GM19328 (cell line): ENCODE measurements around the gene RASAL2.
"Not testable (repeated sequence)": the region's sequence is repeated elsewhere in the genome, so short reads cannot be mapped to it uniquely, and the experiment has no call there.

Experiments used
- ATAC-seq: cut with Tn5 transposase; IDR thresholded peaks from one replicate; pipeline ENCODE4 v1.9.1; 2021; ENCODE audit warnings: mild to moderate bottlenecking, moderate library complexity; ENCODE audit not compliant: unreplicated experiment

The RASAL2 gene

DNA sequence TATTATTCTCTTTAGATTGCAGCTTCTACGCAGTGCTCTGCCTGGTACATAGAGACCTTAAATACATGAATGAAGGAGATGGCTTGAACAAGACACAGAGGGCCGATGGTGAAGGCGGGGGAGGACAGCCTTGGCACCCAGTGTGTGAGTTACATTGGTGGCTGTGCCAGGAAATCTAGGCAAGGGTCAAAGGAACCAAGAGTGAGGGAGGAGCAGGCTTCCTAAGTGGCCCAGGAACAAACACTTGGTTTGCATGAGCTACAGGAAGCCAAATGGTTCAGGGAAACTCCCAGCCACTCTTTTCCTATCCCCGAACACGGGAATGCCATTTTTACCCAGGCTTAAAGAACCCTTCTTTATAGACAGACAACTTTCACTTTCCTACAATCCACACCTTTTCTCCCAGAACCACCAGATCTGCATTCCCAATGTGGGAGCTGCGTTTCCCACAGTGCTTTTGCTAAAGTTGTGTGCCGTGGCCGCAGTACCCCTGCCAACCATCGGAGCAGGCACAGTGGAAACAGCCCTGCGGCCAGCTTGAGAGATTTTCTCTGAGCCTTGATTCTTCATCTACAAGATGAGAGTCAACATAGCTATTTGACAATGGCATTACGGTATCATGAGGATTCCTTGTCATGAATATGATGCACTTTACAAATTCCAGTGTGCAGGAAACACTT is 406.3 kb downstream of the RASAL2 start:
- no peak for ATAC-seq

DNA sequence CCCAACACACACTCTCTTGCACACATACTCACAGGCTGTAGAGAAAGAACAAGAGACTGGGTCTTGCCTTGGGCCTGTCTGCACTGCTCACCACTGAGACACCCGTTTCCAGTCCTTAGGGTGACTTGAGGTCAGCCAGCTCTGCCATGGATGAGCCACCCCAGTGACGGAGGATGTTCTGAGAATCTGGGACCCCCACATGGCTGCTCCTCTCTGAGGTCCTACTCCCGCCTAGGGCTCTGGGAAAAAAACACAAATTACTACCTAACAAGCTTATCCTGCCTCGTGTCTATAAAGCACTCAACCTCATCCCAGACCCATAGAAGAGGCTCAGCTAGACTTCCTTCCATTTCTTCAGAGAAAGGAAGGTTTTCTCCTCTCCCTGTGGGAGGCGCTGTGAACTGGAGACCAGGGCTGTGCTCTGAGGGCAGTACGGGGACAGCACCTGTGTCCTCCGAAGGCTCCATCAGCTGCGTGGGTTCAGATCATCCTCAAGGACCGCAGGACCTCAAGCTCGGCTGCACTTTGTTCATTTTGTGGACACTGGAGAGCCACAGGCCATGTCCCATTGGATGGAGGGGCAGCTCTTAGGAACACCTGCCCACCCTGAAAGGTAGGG is 407.1 kb downstream of the RASAL2 start:
- ATAC-seq: no peak

DNA sequence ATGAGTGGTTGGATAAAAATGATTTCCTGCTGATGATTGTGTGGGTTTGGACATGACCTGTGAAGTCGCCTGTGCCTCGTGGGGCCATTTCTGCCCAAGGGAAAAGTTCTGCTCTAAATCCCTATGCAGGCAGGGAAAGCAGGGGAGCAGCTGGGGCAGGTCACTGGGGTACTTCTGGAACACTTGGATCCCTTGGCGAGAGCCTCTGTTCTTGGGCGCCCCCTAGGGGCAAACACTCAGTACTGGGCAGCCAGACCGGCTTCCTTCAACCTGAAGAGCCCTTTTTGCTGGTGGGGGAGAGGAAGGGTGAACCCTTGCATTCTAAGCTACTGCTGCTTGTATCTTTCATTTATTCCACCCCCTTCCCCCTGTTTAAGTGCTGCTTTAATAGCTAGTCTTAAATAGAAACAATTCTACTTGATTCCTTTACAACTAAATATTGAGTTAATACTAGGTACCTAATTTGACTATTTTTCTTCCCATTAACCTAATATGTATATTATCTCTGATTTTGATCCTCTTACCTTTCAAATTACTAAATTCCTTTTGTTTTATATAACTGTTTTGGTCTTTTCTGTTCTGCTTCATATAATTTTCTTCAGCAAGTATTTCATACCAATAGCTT is 407.9 kb downstream of the RASAL2 start:
- peak; percentile 88 for ATAC-seq

DNA sequence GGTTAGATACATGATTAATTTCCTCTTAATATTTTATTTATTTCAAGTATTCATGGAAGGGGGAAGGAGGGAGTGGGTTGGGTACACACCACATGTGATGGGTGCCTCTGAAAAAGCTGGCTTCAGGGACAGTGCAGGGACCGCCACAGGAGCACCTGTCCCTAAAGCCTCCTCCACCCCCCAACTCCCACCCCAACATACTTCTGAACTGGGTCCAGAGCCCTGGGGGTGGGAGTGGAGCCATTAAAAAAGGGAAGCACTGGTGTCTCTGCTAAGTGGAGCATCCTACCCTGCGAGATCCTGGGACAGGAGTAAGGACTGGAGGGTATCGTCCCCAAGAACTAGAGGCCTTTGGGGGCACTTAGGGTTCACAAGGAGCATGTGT is 408.4 kb downstream of the RASAL2 start:
- ATAC-seq: no peak

DNA sequence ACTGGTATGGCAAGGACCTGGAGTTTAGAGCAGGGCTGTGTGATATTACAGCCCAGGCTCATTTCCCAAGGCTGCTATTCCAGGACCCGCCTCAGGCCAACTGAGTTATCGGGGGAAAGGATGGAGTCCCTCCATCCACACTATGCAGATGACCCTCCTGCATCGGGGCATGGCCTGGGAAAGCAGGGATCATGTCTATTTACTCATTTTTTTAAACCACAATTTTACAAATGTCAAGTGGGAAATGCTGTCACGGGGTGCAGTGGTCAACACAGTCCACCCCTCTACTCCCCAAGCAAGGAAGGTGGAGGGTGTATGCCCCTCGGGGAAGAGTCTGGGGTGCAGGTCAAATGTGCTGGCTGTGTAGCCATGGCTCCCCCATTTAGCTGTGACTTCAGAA is 409.0 kb downstream of the RASAL2 start:
- ATAC-seq: no peak

DNA sequence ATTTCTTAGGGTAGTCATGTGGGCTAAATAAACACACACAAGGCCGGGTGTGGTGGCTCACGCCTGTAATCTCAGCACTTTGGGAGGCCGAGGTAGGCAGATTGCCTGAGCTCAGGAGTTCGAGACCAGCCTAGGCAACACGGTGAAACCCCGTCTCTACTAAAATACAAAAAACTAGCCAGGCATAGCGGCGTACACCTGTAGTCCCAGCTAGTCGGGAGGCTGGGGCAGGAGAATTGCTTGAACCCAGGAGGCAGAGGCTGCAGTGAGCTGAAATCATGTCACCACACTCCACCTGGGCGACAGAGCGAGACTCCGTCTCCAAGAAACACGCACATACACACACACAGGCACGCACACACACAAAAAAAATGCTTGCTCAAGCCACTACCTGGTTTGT is 409.4 kb downstream of the RASAL2 start:
- ATAC-seq: not testable (repeated sequence)

DNA sequence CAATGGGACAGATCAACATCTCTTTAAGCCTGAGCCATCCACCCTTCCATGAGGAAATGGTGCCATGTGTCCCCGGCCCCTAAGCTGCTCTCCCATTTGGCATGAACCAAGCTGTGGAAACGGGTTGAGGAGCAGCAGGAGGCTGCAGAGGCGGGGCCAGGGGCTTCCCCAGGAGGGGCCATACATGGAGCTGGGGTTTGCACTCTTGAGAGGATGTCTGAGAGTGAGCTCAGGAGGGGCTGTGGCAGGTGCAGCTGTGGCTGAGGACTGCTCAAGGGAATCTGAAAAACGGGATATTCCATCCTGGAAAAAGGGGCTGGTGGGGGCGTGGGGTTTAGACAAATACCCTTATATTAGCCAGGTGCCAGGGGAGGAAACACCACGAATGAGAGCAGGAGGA is 409.9 kb downstream of the RASAL2 start:
- ATAC-seq: no peak

DNA sequence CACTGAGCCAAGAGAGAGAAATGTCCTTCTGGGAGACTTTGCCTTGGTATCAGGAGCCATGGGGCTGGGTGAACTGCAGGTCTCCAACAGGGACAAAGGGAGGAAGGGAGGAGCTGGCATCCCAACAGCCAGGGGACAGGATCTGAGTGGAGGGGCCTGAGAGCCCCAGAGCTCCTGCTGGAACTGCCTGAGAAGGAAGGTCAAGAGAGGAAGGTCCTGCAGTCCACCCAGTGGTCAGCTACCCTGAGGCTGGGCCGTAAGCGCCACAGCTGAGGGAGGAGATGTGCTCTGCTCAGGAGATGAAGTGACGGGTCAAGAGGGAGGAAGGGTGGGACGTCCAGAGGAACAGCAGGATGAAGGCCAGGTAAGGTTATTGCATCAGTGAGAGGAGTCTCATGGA is 410.4 kb downstream of the RASAL2 start:
- ATAC-seq: no peak

DNA sequence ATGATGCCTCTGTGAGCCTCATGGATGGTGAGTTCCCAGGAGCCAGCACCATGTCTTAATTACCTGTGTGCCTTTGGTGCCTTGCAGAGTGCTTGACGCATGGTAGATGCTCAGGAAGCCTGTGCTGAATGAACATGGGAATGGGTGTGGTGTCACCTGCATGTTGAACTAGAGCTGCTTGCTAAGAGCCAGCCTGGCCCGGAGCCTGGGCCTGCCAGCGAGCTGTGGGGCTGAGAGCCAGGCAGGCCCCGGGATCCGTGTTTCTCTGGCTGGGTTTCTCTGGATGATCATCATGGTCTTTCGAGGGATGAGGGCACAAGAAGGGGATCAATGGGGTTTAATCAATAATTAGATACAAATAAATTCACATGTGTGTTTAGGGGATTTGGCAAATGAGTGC is 412.3 kb downstream of the RASAL2 start:
- no peak for ATAC-seq

DNA sequence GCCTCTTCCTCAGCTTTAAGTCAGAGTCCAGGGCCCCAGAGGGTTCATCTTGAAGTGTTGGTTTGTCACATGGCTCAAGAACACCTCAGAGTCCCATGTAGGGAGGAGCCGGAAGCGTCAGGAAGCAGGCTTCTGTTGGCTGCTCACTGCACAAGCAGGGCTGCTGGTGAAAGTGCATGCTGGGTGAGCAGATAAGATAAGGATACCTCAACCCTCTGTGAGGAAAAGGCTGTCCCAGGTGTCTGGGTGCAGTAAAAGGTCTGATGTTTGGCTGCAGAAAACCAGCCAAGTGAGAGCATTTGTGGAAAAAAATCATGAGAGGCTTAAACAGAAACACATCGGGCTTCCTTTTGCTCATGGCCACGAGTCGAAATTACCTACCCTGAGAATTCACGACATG is 412.8 kb downstream of the RASAL2 start:
- ATAC-seq: no peak

DNA sequence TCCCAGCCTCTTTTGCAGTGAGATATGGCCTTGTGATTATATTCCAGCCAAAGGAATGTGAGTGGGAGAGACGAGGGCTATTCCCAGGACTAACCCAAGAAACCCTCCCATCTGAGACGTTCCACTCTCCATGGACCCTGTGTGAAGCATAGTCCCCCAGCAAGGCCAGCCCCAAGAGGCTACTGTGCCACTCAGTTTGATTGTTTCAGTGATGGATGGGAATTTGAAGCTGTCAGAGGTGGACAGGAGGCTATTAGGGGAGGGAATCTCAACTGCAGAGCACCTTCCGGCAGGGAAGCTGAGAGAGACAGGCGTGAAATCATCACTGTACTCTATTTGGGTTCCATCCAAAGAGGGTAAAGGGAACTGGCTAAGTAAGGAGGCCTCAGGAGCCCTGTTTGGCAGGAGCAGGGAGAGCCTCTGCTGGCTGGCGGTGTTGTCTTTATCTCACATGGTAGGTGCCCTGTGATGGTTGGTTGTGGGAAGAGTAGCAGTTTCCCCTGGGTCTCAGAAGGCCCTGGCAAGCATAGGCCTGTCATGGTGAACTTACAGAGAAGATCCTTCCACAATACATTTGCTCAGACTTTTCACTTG is 415.6 kb downstream of the RASAL2 start:
- ATAC-seq: no peak

DNA sequence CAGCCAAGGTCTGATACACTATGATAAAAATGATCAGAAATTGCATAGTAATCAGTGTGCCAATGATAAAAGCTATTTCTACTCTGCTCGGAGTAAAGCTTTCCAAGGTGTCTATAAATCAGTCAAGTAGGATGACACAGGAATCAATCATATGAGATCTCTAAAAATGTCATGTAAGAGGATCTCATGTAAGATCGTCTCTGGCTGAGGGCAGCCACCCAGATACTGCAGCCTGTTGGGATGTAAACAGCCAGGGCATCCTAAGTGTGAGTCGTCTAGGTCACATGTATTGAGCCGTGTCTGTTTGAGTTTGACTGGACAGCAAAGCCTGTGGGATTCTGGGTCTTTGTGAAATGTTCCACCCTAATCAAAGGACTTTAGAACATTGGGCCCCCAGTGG is 416.3 kb downstream of the RASAL2 start:
- no peak for ATAC-seq

DNA sequence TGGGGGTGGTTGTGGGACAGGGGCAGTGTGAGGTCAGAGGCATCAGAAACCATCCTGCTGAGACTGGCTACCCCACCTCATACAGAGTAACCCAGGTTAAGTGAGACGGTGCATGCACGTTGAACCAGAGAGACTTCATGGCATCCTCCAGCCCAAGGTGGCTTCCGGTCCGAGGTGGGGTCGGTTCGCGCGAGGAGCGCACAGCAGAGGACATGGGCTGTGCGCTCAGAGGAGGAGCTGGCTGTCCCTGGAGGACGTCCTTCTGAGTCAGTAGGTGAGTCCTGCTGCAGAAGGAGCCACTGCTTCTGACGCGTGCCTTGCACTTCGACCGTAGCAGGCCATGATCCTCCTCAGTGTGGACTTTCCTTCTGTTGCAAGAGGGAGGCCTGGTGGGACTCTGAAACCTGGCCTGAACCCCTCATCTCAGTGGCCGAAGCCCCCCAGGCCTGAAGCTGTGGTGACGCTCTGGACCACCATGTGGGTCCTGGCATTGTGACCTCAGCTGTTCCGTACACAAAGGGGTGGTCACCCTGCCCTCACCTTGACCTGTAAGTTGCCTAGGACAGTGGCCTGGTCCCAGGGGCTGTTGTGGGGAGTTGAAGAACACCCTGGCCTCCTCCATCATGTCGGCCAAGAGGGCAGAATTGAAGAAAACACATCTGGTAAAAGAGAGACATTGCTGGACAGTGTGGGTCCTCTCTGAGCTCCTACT is 418.8 kb downstream of the RASAL2 start, which contains the start of gene TEX35:
TEX35 (plus strand) TSS at position 544 of the 712 bp plus-strand sequence; CDS start at position 624, 80 bp downstream.
- ATAC-seq: no peak

DNA sequence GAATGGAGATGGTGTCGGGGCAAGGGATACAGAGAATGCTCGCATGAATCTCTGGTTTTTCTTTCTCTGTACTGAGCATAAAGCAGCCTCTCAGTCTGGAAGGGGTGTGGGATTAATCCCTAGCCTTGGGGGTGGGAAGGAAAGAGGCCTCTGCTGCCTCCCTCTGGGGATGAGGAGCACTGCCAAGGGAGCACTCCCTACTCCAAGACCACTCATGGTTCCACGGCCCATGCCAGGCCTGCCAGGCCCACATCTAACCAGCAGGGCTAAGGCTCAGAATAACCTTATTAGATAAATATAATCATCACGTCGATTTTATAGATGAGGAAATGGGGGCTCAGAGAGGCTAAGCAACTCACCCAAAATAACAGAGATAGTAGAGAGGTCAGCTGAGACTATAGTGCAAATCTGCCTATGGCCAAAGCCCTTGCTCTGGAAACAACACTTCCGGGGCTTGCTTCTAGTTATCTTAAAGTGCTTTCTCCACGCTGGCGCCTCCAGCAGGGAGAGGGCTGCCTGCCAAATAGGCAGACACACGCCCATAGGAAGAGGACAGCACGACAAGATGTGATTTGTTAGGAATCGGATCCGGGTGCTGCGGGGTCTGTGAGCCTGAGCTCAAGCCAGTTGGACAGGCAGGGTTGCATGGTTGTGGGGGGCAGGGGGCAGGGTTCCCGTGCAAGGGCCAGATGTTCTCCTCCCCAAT is 419.5 kb downstream of the RASAL2 start:
- ATAC-seq: no peak

DNA sequence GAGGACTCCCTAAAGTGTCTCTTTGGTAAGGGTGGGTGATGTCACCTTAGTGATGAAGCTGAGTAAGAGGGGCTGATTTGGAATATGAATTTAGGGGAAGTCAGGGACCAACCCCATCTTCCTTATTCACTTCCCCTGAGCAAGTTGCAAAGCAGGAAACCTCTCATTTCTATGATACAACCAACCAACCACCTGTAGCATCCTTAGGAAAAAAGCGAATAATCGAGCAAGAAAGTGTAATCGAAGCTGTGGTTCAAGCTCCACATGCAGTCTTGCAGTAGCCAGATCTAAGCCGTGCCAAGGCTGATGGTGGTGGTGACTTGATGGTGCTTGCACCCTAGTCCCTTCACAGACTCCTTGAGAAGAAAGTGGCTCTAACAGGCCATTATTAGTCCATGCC is 422.2 kb downstream of the RASAL2 start:
- ATAC-seq: no peak

DNA sequence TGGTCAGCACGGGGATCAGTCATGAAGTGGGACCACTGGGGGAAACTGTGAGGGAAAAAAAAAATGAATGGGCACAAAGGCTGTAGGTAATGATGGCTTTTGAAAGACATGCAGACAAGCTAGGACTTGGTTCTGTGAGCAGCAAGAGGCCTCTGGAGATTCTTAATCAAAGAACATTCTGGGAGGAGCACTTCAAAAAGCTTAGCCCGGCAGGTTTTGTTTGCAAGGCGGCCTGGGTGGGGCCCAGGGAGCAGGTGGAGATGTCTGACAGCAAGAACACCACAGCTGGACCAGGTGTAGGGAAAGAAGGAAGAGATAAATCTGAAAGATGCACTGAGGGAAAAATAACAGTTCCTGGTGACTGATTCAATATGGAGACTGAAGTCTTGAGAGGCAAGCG is 425.0 kb downstream of the RASAL2 start:
- no peak for ATAC-seq

DNA sequence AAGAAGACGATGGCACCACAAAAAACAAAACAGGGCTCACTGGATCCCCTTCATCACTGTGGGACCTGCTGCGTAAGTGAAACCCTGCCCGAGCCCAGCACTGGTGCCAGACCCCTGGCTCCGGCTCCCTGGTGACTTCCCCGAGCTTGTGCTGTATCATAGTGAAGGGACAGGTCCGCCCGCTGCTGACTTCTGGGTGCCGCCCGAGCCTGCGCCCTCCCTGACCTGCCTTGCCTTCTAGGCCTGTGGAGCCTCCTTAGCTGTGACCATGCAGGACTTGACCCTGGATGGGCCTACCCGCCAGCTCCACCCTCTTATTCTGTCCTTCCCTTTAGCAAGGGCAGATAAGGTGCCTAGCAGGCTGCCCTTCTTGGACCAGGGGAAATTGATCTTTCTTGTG is 426.9 kb downstream of the RASAL2 start:
- no peak for ATAC-seq

DNA sequence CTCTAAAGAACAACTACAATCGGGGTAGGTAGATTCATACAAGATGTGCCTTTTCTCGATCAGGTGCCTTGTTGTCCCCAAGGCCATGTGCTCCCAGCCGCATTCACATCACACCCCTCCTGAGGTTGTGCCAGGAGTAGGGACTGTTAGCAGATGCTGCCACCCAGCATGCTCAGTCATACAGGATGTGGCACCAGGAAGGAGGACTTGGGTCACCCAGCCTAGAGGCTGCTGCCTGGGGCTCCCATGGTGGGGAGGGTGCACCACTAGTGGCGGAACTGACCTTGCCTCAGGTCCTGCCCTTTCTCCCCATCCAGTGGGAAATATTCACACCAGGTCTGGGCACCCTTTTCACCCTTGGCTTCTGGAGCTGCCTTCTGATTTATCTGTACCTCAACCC is 427.3 kb downstream of the RASAL2 start:
- no peak for ATAC-seq

DNA sequence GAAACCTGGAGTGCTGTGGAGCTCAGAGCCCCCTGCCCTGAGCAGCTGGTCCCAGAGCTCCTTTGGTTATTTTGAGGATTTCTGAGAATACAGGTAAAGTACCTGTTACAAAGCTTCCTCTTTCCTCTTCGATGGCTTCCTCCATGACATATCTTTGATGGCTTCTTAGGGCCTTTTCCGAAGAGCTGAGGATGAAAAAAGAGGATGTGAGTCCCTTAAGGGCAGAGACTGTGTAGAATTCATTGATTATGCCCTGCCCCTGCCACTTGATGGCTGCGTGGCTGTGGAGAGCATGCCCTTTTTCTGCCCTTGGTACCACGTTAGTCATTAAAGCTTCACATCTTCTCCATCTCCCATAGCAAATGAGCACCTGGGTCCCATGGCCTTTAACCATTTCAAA is 433.2 kb downstream of the RASAL2 start:
- ATAC-seq: no peak

DNA sequence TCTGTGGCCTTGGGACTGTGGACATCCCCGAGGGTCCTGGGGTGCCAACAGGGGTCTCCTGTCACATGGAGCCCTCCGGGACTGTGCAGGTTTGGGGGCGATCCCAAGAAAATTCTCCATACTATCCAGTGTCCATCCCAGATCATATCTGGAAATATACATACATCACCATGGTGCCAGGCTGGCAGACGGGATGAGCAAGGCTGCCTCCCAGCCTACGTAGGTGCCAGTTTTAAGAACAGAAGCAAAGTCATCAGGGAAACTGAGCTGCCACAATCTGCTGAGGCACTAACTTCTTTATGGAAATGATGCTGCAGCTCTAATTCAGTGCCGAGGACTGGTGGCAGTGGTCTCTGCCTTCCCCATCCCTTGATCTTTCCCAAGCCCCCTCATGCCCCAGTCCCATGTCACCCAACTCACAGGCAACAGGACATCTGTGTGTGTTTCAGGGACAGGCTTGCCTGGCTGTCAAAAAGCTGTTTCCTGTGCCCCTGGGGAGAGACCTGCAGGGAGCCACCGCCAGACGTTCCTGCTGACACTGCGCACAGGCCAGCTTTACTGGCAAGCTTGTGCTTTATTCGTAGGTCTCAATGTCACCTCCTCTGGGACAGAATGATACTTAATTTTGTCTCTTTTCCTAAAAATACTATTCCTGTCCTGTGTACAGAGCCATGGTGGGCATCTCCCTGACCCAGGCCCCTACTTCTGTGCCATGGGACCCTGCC is 434.5 kb downstream of the RASAL2 start:
- no peak for ATAC-seq
